Renal cortical epithelial cell (primary cell): Measurements from ENCODE around the gene RTN1. TPM values are rescaled to one million over a fixed set of nuclear protein-coding genes. Genes with fewer than 3 reads are reported as not detected.

Experiments
- DNase-seq: peaks from one replicate; pipeline ENCODE4 v3.0.0-alpha.2; 2011; ENCODE audit warnings: low read depth
- total RNA-seq: library from RNA; depleted of rRNA; stranded (reverse); fragments of >200 nt; gene quantifications from 2 replicates; pipeline ENCODE4 v1.2.3, GENCODE V29; 2014

Gene RTN1
- total RNA-seq, 1 donor from 2014 or later = 0.05 TPM

DNA sequence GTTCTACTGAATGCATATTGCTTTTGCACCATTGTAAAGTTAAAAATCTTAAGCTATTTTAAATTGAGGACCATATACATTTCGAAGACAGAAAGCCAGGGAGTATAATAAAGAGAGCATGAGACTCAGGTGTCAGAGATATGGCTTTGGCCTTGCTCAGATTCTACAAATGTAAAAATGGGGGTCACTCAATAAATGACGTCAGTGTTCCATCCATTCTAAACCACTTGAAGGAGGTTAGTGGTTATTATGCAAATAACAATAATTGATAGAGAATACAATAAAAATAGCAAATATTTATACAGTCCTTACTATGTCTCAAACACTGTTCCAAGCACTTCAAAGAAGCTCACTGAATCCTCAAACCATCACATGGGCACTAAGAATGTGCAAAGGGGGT, 20.1 kb downstream of the RTN1 start:
- no peak for DNase-seq

GRCh38 chr14:59849411-59850130, 21.0 kb downstream of the RTN1 start:
- no peak for DNase-seq

- DNase-seq = no peak
Observed at GRCh38 chr14:59848671-59849070, 21.9 kb downstream of the RTN1 start.

GRCh38 chr14:59847711-59848110, 22.9 kb downstream of the RTN1 start:
- DNase-seq = no peak

GRCh38 chr14:59846595-59846994, 24.0 kb downstream of the RTN1 start:
- no peak for DNase-seq

DNA sequence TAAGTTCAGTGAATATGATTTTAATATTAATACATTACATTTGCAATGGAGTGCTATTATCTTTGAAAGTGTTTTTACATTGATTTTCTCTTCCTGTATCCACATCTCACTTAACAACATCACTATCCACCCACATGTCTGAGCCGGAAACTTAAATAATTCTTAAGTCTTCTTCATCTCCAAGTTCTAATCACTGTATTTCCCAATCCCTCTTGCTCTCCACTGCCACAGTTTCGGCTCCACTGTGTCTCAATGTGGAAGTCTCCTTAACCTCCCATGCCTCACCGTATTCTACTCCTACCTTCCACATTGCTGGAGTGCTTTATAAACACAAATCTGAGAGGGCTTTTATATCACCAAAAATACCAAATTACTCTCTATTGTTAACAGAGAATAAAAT, 25.3 kb downstream of the RTN1 start:
- DNase-seq = no peak

- DNase-seq = peak; percentile 38
Observed at GRCh38 chr14:59844186-59844812, 26.3 kb downstream of the RTN1 start.

GRCh38 chr14:59836116-59836515, 34.5 kb downstream of the RTN1 start:
- no peak for DNase-seq

DNA sequence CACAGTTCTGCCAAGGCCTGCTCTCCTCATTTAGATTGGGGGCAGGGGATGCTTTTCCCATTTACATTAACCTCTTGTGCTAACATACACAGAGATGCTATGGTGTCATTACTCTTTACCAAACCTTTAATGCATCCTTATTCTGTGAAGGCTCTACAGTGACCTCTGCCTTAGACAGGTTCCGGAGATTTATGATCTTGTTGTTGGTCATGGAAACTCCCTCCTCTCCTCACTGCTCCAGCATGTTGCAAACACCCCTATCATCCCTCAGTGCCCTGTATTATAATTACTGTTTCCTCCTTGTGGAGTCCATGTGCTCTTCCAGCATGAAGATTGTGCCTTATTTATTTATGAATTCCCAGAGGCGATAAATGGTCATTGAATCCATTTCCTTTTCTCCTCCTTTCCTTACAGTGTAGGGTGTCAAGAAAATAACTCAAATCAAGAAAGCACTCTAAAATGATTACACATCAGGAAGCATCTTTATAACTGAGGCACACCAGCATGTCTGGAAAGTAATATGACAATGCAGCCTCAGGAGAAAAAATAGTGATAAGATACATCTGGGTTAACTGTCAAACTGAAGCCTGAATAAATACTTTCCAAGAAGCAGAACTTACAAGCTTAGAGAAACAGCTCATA, 37.8 kb downstream of the RTN1 start:
- no peak for DNase-seq

DNA sequence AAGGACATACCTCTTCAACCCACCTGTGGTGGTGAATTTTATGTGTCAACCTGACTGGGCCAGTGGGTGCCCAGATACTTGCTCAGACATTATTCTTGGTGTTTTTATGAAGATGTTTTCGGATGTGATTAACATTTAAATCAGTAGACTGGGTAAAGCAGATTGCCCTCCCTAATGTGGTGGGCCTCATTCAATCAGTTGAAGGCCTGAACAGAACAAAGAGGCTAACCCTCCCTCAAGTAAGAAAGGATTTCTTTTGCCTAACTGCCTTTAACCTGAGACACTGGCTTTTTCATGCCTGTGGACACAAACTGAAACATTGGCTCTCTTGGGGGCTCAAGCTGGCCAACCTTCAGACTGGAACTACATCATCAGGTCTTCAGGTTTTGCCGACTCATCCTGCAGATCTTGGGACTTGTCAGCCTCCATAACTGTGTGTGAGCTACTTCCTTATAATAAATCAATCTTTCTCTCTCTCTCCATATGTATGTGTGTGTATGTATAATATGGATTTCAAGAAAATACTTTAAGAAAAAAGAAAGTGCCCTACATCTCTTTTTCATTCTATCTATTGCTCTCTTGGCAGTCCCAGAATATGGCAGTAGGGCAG, 39.4 kb downstream of the RTN1 start:
- DNase-seq = no peak

DNA sequence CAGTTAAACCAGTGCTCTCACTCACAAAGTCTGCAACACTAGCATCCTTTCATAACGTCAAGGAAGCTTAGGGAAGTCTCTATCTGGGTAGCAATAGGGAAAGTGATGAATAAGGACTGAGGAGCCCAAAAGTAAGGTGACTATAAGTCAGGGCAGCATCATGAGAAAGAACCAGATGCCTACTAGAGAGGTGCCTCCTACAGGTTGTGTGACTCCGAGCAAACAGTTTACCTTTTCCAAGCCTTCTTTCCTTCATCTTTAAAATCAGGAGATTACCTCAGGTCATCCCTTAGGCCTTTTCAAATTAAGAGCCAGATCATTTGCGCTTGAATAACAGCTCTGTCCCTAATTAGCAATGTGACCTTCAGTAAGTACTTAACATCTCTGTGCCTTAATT, 40.2 kb downstream of the RTN1 start:
- DNase-seq = no peak

- no peak for DNase-seq
Observed at GRCh38 chr14:59829469-59830337, 40.9 kb downstream of the RTN1 start.

DNA sequence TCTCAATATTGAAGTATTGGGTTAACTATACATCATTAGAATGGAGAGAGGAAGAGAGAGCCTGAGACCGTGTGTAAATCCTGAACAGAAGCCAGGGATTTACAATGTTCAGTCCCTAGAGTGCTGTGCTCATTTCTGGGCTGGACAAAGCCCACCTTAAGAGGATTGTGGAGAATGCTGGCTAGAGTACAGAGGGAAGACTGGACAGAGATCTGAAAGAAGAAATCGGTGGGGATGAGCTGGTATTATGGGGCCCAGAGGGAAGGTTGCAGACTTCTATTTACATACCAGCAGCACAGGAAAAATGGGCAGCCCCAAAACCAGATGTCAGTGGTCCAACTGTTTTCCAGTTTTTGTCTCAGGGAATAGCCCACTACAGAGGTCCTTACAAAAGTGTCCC, 42.3 kb downstream of the RTN1 start:
- no peak for DNase-seq

DNA sequence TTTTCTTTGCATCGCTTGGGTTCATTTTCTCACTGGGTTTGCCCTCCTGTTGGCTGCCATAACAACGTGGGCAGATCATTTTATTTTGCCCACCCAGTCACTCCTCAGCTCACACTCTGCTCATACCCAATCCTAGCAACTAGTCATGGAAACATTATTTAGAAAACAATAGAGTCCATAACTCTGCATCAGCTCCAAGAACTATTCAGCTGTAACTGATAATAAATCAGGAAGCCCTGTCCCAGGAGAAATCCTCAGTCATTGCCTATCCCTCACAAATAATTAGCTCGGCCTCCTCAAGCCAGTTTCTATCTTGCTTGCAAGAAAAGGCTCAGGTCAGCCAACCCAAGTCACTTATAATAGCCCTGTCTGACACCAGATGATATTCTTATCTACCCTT, 43.2 kb downstream of the RTN1 start:
- peak; percentile 54 for DNase-seq

DNA sequence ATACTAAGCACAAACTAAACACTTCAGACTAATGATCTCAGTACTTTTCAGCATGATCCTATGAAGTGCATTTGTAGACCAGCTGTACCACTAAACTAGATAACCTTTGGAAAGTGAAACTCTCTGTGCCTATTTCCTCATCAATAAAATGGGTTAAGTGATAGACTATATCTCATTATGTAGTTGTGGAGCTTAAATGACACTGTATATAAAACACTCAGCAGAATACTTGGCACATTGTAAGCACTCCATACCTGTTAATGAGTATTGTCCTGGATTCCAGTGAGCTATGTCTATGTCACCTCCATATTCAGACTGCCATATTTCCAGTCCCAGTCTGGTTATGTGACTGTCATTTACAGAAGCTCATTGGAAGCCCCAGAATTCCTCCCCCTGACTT, 44.4 kb downstream of the RTN1 start:
- DNase-seq = no peak

- DNase-seq = no peak
Observed at GRCh38 chr14:59823179-59823578, 47.4 kb downstream of the RTN1 start.

DNA sequence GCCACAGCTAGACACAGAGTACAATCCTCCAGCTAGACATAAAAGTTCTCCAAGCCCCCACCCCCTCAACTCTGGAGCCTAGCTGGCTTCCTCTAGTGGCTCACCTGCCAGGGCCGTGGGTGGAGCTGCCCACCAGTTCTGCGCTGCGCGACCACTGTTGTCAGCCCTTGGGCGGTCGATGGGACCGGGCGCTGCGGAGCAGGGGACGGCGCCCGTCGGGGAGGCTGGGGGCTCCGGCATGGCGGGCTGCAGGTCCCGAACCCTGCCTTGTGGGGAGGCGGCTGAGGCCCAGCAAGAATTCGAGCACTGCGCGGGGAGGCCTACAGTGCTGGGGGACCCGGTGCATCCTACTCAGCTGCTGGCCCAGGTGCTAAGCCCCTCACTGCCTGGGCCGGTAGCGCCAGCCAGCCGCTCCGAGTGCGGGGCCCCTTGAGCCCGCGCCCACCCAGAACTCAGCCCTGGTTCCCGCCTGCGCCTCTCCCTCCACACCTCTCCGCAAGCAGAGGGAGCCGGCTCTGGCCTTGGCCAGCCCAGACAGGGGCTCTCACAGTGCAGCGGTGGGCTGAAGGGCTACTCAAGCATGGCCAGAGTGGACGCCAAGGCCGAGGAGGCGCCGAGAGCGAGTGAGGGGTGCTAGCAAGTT, 51.0 kb downstream of the RTN1 start:
- DNase-seq = no peak

DNA sequence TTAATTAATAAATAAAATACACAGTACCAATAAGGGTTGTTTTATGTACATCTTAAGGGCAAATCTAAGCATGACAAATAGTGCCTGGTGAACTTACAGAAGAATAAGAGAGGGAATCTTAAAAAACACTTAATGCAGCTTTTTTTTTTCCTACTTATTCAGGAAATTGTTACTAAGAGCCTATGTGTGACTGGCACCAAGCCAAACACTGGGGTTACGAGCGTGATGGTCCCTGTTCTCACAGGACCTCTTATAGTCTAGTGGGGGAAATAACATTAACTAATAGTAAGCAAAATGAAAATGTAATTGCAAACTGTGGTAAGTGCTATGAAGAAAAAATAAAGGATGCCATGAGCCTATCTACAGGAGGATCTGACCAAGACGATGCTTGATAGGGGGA, 53.6 kb downstream of the RTN1 start:
- DNase-seq = no peak

- no peak for DNase-seq
Observed at GRCh38 chr14:59814988-59815387, 55.6 kb downstream of the RTN1 start.

DNA sequence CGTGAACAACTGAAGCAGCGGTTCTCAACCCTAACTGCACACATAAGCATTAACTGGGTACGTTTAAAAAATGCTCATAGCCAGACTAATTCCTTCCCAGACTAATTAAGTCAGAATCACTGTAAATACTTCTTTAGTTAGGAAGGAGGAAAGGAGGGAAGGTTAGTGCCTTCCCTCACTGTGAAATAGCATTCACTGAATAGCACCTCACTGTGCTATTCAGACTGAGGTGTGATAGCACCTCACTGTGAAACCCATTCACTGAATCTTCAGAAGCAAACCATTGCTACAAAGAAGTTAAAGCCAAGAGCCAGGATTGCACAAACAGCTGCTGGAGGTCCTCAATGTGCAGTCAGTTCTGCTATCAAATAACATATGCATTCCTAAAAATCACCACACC, 58.8 kb downstream of the RTN1 start:
- no peak for DNase-seq

DNA sequence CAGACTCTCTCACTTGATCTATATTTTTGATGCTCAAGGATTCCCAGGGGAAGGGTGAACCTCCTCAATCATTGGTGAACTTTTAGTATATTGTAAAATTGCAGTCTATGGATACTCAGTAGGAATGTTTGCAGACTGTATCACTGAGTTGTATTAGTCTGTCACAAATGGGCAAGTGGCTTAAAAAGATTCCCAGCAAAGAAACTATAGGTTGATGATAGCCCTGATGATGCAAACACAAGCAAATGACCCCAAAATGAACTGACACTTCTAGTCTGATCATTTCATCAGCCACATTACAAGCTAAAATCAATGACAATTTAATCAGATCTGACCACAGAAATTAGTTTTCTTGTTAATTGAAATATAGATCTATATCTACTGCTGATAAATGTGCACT, 59.5 kb downstream of the RTN1 start:
- DNase-seq = no peak
